ENCODE data around the gene TPSD1. TPM values are rescaled to one million over a fixed set of nuclear protein-coding genes. Genes with fewer than 3 reads are reported as not detected.

TPSD1 gene
- total RNA-seq, 1 experiment from 2014 or later: 0.31 TPM

GRCh38 chr16:1281517-1281916 is 25.6 kb downstream of the TPSD1 start (continued):
- TF ChIP-seq ZSCAN18 (CRISPR knock-in tag; IDR thresholded peaks at IDR 0.05): no peak
- no peak for TF ChIP-seq TEAD4 (CRISPR knock-in tag; IDR thresholded peaks at IDR 0.05)

GRCh38 chr16:1282324-1282973 is 26.6 kb downstream of the TPSD1 start:
- peaks cover 10% of the 10 kb centered on the region for H3K4me1 Mint-ChIP-seq
- POLR2A ChIA-PET: no interaction called here
- H3K27ac Mint-ChIP-seq: no peak overlapping the region
- DNase-seq (ENCODE audit: low spot score) (no peak), ATAC-seq (no peak; the same call in 1 of the 2 replicates)
- no peak overlapping the region for H3K4me3 Mint-ChIP-seq
- peaks cover 13% of the 10 kb centered on the region for H3K27me3 Mint-ChIP-seq (ENCODE audit: low read depth)
- TF ChIP-seq ZBTB21 (CRISPR knock-in tag; IDR thresholded peaks at IDR 0.05; ENCODE audit: borderline replicate concordance): no peak
- TF ChIP-seq ZNF532 (CRISPR knock-in tag; IDR thresholded peaks at IDR 0.05; ENCODE audit: borderline replicate concordance): no peak
- TF ChIP-seq NFATC4 (CRISPR knock-in tag; IDR thresholded peaks at IDR 0.05): no peak
- no peak for TF ChIP-seq GRHL2 (CRISPR knock-in tag; IDR thresholded peaks at IDR 0.05; ENCODE audit: insufficient replicate concordance, severe bottlenecking)
- no peak for TF ChIP-seq FOXJ3 (CRISPR knock-in tag; IDR thresholded peaks at IDR 0.05; ENCODE audit: borderline replicate concordance)
- no peak for TF ChIP-seq CREM (CRISPR knock-in tag; IDR thresholded peaks at IDR 0.05)
- no peak for TF ChIP-seq ATF6 (CRISPR knock-in tag; IDR thresholded peaks at IDR 0.05)
- no peak for TF ChIP-seq ZNF396 (CRISPR knock-in tag; IDR thresholded peaks at IDR 0.05; ENCODE audit: borderline replicate concordance)
- no peak for TF ChIP-seq ZNF671 (CRISPR knock-in tag; IDR thresholded peaks at IDR 0.05)
- no peak for TF ChIP-seq MAX (CRISPR knock-in tag; IDR thresholded peaks at IDR 0.05)
- TF ChIP-seq FOXP1 (CRISPR knock-in tag; IDR thresholded peaks at IDR 0.05; ENCODE audit: borderline replicate concordance): no peak
- TF ChIP-seq ESRRA (CRISPR knock-in tag; IDR thresholded peaks at IDR 0.05; ENCODE audit: borderline replicate concordance): no peak
- no peak for TF ChIP-seq NR2C2 (CRISPR knock-in tag; IDR thresholded peaks at IDR 0.05)
- CTCF ChIA-PET: no interaction called here
- no peaks in the 10 kb centered on the region for H3K9me3 Mint-ChIP-seq
- H3K36me3 Mint-ChIP-seq: no peaks in the 10 kb centered on the region

GRCh38 chr16:1283296-1283695 is 27.4 kb downstream of the TPSD1 start:
- Mint-ChIP-seq H3K4me1 (peaks cover 7% of the 10 kb centered on the region), H3K9me3 (no peaks in the 10 kb centered on the region), H3K36me3 (no peaks in the 10 kb centered on the region), H3K27ac (no peak overlapping the region), H3K27me3 (ENCODE audit: low read depth) (peaks cover 21% of the 10 kb centered on the region), H3K4me3 (no peak overlapping the region)
- DNase-seq (ENCODE audit: low spot score) (no peak), ATAC-seq (no peak)
- ChIA-PET POLR2A (no interaction called here), CTCF (interaction anchor here (1.1 kb wide), 1 partner anchor 14 kb away, joined by 3 read pairs; no protein-coding TSS in a partner anchor)
- TF ChIP-seq ATF1 (CRISPR knock-in tag; IDR thresholded peaks at IDR 0.05): no peak
- TF ChIP-seq FOXP1 (CRISPR knock-in tag; IDR thresholded peaks at IDR 0.05; ENCODE audit: borderline replicate concordance): no peak
- no peak for TF ChIP-seq AFF4 (CRISPR knock-in tag; IDR thresholded peaks at IDR 0.05; ENCODE audit: borderline replicate concordance)
- no peak for TF ChIP-seq MLX (CRISPR knock-in tag; IDR thresholded peaks at IDR 0.05)
- TF ChIP-seq SMAD3 (CRISPR knock-in tag; IDR thresholded peaks at IDR 0.05; ENCODE audit: borderline replicate concordance): no peak

Data from WTC11 (cell line).